GM21515 (cell line): ENCODE results near the gene EXOSC9.
A peak's percentile ranks its signal among the peaks of the same experiment; 100 is the strongest.

Source experiments
- ATAC-seq: cut with Tn5 transposase; IDR thresholded peaks from one replicate; pipeline ENCODE4 v1.9.1; 2021; ENCODE audit not compliant: unreplicated experiment

EXOSC9 gene

DNA sequence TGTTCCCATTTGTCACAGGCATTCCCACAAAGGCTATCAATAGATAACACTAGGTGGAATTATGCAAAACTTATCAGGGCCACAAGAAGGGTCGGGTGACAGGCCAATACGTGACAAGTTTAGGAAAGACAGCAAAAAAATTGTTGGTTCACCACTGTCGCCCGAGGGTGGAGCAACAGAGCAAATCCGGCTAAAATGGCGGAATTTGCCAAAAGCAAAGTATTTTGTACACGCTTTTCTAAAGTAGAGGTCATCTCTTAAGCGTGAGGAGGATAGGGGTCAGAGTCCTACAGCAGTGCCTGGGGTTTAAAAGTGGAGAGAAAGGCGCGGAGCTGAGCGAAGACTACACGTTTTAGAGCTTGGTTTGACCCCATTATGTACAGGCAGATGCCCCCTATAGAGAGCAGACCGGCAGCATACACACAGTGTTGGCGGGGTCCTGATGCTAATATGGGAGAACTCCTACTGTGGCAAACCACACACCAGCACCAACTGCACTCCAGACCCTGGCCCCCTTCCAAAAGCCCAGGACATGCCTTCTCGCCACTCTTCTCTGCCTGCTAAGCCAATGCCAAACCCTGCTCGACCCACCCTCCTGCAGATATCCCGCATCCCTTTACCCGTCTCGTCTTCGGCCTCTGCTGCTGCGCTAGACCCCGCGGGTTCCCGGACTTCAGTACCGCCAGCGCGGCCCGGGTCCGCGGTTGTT, 21.8 kb downstream of the EXOSC9 start:
- peak; percentile 44 for ATAC-seq

DNA sequence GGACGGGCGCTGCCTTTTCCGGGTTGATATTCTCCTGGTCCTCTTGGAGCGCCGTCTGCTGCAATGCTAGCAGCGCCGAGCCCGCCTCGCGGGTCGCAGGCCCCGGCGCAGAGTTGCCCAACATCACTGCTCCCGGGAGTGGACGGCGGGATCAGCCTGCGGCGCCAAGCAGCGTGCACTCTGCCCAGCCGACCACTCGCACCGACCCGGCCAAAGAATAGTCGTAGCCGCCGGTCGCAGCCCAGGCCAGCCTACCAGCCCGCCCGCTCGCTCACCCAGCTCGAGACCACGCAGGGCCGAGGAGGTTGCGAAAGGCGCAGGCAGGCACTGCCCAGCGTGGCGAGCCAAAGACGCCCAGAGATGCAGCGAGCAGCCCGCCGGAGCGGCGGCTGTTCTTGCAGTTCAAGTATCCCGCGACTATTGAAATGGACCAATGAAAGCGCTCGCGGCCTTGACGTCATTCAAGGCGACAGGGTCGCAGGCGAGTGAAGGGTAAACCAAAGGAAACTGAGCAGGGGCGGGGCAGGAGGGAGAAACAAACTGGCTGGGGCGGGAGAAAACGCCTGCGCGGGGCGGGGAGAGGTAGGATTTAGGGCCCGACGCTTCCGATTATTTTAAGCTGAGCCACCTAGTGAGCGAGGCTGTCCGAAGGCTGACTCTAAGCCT, 22.5 kb downstream of the EXOSC9 start, which contains the start of gene CCNA2:
TSS of gene CCNA2 (minus strand) at position 379 of the 666 bp plus-strand sequence. CDS start at position 124, 255 bp downstream.
- ATAC-seq, result peak; percentile 93

GRCh38 chr4:121824171-121824527, 23.0 kb downstream of the EXOSC9 start:
- ATAC-seq, result no peak

- no peak for ATAC-seq
These were observed 23.8 kb downstream of the EXOSC9 start for GRCh38 chr4:121824950-121825349.

- no peak for ATAC-seq
These were observed 26.7 kb downstream of the EXOSC9 start for GRCh38 chr4:121827853-121828252.

DNA sequence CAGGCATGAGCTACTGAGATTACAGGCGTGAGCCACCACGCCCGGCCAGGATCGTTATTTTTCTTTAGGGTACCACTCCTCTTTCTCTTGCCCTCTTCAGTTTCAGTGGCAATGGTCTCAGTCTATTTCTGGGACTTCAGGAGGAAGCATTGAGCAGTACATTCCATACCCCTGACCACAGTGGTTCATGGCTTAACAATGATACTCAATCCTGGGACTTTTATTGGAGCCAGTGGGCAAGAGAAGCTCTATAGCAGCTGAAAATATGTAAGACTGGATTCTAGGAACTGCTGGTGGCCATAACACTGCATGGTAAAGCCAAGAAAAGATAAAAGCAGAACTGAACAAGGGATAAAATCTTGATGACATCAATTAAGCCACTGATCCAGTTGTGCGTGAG, 28.4 kb downstream of the EXOSC9 start:
- no peak for ATAC-seq

- no peak for ATAC-seq
These were observed 37.0 kb downstream of the EXOSC9 start for GRCh38 chr4:121838136-121838535.

- ATAC-seq, result no peak
These were observed 41.7 kb downstream of the EXOSC9 start for GRCh38 chr4:121842862-121843261.

DNA sequence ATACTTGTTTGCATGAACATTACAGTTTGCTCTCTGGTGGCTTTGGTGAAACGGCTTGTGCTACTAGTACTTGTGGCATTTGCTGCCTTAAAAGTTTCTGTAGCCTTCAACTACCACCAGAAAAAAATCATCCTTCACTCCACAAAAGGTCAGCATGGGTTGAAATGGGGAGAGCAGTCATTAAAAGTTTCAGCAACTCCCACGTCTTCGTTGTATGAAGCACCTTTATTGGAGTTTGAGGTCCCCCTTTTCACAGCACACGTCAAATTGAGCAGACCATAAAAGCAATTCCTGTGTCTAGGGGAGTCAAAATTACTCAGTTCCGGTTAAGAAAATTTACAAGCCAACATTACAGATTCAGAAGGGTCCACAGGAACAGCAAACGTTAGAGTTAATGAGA, 45.5 kb downstream of the EXOSC9 start:
- no peak for ATAC-seq

DNA sequence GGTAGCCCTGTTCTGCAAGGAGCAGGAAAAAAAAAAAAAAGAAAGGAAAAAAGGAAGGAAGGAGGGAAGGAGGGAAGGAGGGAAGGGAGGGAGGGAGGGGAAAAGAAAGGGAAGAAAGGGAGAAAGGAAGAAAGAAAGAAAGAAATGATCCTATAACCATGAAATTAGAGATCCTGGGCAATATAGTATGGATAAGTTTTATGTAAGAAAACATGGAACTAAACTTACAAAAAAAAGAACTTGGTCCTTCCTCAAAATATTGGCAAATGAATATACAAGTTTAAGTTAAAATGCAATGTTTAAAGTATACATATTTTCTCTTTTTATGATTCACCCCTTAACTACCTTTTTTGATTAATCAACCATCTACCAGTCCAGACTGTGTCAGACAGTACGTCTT, 50.2 kb downstream of the EXOSC9 start:
- ATAC-seq, result no peak

DNA sequence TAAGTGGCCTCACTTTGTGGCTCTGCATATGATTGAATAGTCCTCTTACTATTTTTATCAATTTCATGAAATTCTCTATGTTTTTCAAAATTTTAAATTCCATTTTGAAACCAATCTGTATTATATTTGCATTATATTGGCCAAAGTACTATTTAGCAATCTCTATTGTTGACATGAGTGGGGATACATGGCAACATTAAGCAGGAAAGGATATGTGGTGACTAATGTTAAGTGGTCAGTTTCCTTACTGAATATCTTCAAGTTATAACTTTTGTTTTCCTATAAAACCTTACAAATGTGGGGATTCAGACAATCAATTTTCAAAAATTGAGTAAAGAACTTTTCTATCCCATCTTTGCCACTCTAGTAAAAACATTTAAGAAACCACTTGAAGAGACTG, 59.0 kb downstream of the EXOSC9 start:
- ATAC-seq, result no peak

DNA sequence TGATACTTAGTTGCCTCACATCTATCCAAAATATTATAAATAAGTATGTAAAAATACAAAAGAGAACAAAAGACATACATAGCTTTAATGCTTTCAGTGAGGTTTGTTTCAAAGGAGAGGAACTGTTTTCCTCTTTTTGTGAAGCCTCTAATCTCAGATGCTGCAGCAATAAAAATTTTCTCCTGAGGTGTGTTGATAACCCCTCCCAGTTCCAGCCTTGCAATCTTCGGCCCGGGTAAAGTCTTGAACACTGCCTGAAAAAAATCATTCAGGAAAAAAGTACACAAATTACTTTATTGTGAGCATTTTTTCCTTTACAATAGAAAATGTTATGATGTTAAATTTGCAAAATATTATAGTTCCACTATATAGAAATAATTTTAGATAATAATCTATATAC, 60.3 kb downstream of the EXOSC9 start:
- ATAC-seq, result no peak

DNA sequence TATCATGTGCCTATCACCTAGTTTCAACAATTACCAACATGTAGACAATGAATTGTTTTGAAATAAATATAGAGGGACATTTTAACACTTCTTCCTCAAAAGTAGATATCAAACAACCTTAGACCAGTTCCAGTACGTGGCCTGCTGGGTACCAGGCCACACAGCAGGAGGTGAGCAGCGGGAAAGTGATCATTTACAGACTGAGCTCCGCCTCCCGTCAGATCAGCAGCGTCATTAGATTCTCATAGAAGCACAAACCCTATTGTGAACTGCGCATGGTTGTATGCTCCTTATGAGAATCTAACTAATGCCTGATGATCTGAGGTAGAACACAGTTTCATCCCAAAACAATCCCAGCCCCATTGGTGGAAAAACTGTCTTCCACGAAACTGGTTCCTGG, 62.7 kb downstream of the EXOSC9 start:
- no peak for ATAC-seq
